Karpas-422 (cell line): ENCODE results near the gene ZC3H15. TPM values are rescaled to one million over a fixed set of nuclear protein-coding genes. Genes with fewer than 3 reads are reported as not detected.

Source experiments
- DNase-seq: peaks from one replicate; pipeline ENCODE4 v3.0.0-alpha.2; 2015
- H2AFZ ChIP-seq: fragments of 200-600 bp; sonication (generic); 2 replicates; pipeline ENCODE4 v1.6.1; 2014; ENCODE audit warnings: antibody characterized with exemption, low read length, mixed read lengths
- H3K27ac ChIP-seq: fragments of 200-600 bp; sonication (generic); 2 replicates; pipeline ENCODE4 v1.5.1; 2014; ENCODE audit warnings: mild to moderate bottlenecking, low read length, moderate library complexity
- H3K27me3 ChIP-seq: fragments of 200-600 bp; sonication (generic); 2 replicates; pipeline ENCODE4 v1.6.1; 2014; ENCODE audit warnings: low read length, mixed read lengths
- H3K36me3 ChIP-seq: fragments of 200-600 bp; sonication (generic); 2 replicates; pipeline ENCODE4 v1.6.1; 2014; ENCODE audit warnings: low read length, mixed read lengths; ENCODE audit not compliant: insufficient read depth
- H3K4me1 ChIP-seq: fragments of 200-600 bp; sonication (generic); 2 replicates; pipeline ENCODE4 v1.6.1; 2014; ENCODE audit warnings: mild to moderate bottlenecking, low read length, mixed read lengths
- H3K4me2 ChIP-seq: fragments of 200-600 bp; sonication (generic); 2 replicates; pipeline ENCODE4 v1.6.1; 2014; ENCODE audit warnings: low read length, low read depth, mild to moderate bottlenecking; ENCODE audit not compliant: poor library complexity, severe bottlenecking
- H3K4me3 ChIP-seq: fragments of 200-600 bp; sonication (generic); 2 replicates; pipeline ENCODE4 v1.5.1; 2014; ENCODE audit warnings: mild to moderate bottlenecking, antibody characterized with exemption, low read length, mixed read lengths
- H3K79me2 ChIP-seq: fragments of 200-600 bp; sonication (generic); 2 replicates; pipeline ENCODE4 v1.6.1; 2014; ENCODE audit warnings: mild to moderate bottlenecking, low read length, mixed read lengths
- H3K9ac ChIP-seq: fragments of 200-600 bp; sonication (generic); 2 replicates; pipeline ENCODE4 v1.6.0; 2014; ENCODE audit warnings: low read length
- H3K9me2 ChIP-seq: fragments of 200-600 bp; sonication (generic), shearing (Covaris generic); replicated peaks from 2 replicates; pipeline ENCODE4 v1.6.0; 2014; ENCODE audit warnings: mild to moderate bottlenecking, low read length, moderate library complexity; ENCODE audit not compliant: insufficient read depth
- H3K9me3 ChIP-seq: fragments of 300-700, 200-600 bp; sonication (generic); 2 replicates; pipeline ENCODE4 v1.6.1; 2014; ENCODE audit warnings: low read length, mixed read lengths
- H4K20me1 ChIP-seq: fragments of 200-600 bp; sonication (generic); 2 replicates; pipeline ENCODE4 v1.6.1; 2014; ENCODE audit warnings: mild to moderate bottlenecking, antibody characterized with exemption, low read length, low read depth; ENCODE audit not compliant: insufficient read depth
- total RNA-seq: library from RNA; depleted of rRNA; stranded (reverse); fragments of >200 nt; shearing (Covaris generic); gene quantifications from 2 replicates; pipeline ENCODE4 v1.2.3, GENCODE V29; 2014; ENCODE audit warnings: low replicate concordance; rRNA removed

ZC3H15 gene
- total RNA-seq, 1 experiment from 2014 or later = 66.5 TPM

GRCh38 chr2:186551323-186552050, 65.4 kb downstream of the ZC3H15 start:
- no peak overlapping the region for H3K4me2 ChIP-seq
- H3K27me3 ChIP-seq = no peaks in the 10 kb centered on the region
- no peak for DNase-seq

GRCh38 chr2:186554429-186554828, 68.4 kb downstream of the ZC3H15 start:
- Histone ChIP-seq H3K4me1 (no peaks in the 10 kb centered on the region), H3K36me3 (no peaks in the 10 kb centered on the region), H3K79me2 (no peaks in the 10 kb centered on the region), H3K4me2 (no peak overlapping the region), H3K4me3 (no peak overlapping the region), H3K9me2 (no peaks in the 10 kb centered on the region), H3K27ac (no peak overlapping the region), H3K9ac (no peak overlapping the region), H3K9me3 (no peaks in the 10 kb centered on the region), H4K20me1 (no peaks in the 10 kb centered on the region), H2AFZ (no peak overlapping the region), H3K27me3 (no peaks in the 10 kb centered on the region)
- no peak for DNase-seq

More at GRCh38 chr2:186551323-186552050, 65.4 kb downstream of the ZC3H15 start:
- no peaks in the 10 kb centered on the region for H3K9me3 ChIP-seq
- H3K4me3 ChIP-seq = no peak overlapping the region
- no peak overlapping the region for H2AFZ ChIP-seq
- no peaks in the 10 kb centered on the region for H3K36me3 ChIP-seq
- H3K9ac ChIP-seq = no peak overlapping the region
- H3K27ac ChIP-seq = no peak overlapping the region
- no peaks in the 10 kb centered on the region for H3K4me1 ChIP-seq
- H3K79me2 ChIP-seq = no peaks in the 10 kb centered on the region
- no peaks in the 10 kb centered on the region for H3K9me2 ChIP-seq
- no peaks in the 10 kb centered on the region for H4K20me1 ChIP-seq

- H4K20me1 ChIP-seq = no peaks in the 10 kb centered on the region
- no peaks in the 10 kb centered on the region for H3K79me2 ChIP-seq
- H3K4me1 ChIP-seq = no peaks in the 10 kb centered on the region
- H3K4me2 ChIP-seq = no peak overlapping the region
- H3K36me3 ChIP-seq = no peaks in the 10 kb centered on the region
- H3K27ac ChIP-seq = no peak overlapping the region
- no peaks in the 10 kb centered on the region for H3K27me3 ChIP-seq
- H2AFZ ChIP-seq = no peak overlapping the region
- no peaks in the 10 kb centered on the region for H3K9me3 ChIP-seq
- no peak overlapping the region for H3K9ac ChIP-seq
- no peaks in the 10 kb centered on the region for H3K9me2 ChIP-seq
- no peak for DNase-seq
- H3K4me3 ChIP-seq = no peak overlapping the region
Measured at GRCh38 chr2:186554850-186555671, 69.0 kb downstream of the ZC3H15 start.

- no peaks in the 10 kb centered on the region for H3K79me2 ChIP-seq
- no peaks in the 10 kb centered on the region for H3K36me3 ChIP-seq
- no peaks in the 10 kb centered on the region for H3K9me2 ChIP-seq
- no peak overlapping the region for H2AFZ ChIP-seq
- H3K9me3 ChIP-seq = no peaks in the 10 kb centered on the region
- H3K4me2 ChIP-seq = no peak overlapping the region
- no peak overlapping the region for H3K4me3 ChIP-seq
- no peaks in the 10 kb centered on the region for H4K20me1 ChIP-seq
- no peak overlapping the region for H3K27ac ChIP-seq
- no peaks in the 10 kb centered on the region for H3K27me3 ChIP-seq
- H3K9ac ChIP-seq = no peak overlapping the region
- no peak for DNase-seq
- no peaks in the 10 kb centered on the region for H3K4me1 ChIP-seq
Measured at GRCh38 chr2:186558512-186559276, 72.6 kb downstream of the ZC3H15 start.

Other genes starting within 250 kb of the ZC3H15 start
- gene ITGAV, start 103.8 kb downstream of the ZC3H15 start, total RNA-seq = 3.4 and 4.9 TPM in 2 replicates
- 0.04 TPM in 1 of 2 replicates, not detected in the other for gene FAM171B, start 207.8 kb downstream of the ZC3H15 start, total RNA-seq